ENCODE data around the gene MBNL2. TPM values are rescaled to one million over a fixed set of nuclear protein-coding genes. Genes with fewer than 3 reads are reported as not detected.
A peak's percentile ranks its signal among the peaks of the same experiment; 100 is the strongest.

The MBNL2 gene
- total and polyA plus RNA-seq, 2 experiments from 2014 or later: 27.4 to 97.9 TPM

DNA sequence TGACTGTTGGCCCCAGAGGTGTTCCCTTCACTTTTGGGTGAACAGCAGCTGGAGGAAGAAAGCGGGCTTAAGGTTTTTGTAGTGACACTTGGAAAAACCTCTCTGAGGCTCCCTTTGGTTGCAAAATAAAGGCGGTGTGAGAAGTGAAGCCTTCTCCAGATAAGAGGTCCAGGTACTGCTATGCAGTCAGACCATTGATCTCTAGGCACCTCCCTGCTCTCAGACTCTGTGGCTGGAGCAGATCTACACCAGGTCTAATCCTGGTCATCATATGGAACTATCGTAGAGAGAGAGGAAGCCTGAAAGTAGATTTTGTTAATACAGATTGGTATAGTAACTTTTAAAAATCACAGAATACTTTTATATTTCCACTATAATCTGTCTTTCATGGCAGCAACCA is 47.5 kb downstream of the MBNL2 start:
- Histone ChIP-seq H2AFZ (no peak overlapping the region), H3K9me3 (ENCODE audit: low read depth) (no peaks in the 10 kb centered on the region), H3K79me2 (peaks cover 98% of the 10 kb centered on the region), H3K4me3 (no peak overlapping the region), H3K4me1 (ENCODE audit: insufficient read depth) (peaks cover 18% of the 10 kb centered on the region), H3K27me3 (no peaks in the 10 kb centered on the region), H3K9me2 (replicated peaks; ENCODE audit: insufficient read depth) (no peaks in the 10 kb centered on the region), H3K27ac (no peak overlapping the region), H4K20me1 (ENCODE audit: insufficient read depth, poor library complexity, severe bottlenecking) (peaks cover 24% of the 10 kb centered on the region), H3K36me3 (replicated peaks; ENCODE audit: insufficient read depth, low read depth) (no peaks in the 10 kb centered on the region), H3K4me2 (no peak overlapping the region)
- 91% methylated on average over 3 of the region's 3 CpGs for WGBS (ENCODE audit: low lambda C conversion rate, missing lambda C conversion rate)
- no peak for DNase-seq (ENCODE audit: low spot score)
- TF ChIP-seq EZH2 (IDR thresholded peaks at IDR 0.05; ENCODE audit: borderline replicate concordance) (no peak), EZH2phosphoT487 (IDR thresholded peaks at IDR 0.05; ENCODE audit: low read depth, severe bottlenecking, unreplicated experiment) (no peak)
- TF ChIP-seq, protein P1, sequence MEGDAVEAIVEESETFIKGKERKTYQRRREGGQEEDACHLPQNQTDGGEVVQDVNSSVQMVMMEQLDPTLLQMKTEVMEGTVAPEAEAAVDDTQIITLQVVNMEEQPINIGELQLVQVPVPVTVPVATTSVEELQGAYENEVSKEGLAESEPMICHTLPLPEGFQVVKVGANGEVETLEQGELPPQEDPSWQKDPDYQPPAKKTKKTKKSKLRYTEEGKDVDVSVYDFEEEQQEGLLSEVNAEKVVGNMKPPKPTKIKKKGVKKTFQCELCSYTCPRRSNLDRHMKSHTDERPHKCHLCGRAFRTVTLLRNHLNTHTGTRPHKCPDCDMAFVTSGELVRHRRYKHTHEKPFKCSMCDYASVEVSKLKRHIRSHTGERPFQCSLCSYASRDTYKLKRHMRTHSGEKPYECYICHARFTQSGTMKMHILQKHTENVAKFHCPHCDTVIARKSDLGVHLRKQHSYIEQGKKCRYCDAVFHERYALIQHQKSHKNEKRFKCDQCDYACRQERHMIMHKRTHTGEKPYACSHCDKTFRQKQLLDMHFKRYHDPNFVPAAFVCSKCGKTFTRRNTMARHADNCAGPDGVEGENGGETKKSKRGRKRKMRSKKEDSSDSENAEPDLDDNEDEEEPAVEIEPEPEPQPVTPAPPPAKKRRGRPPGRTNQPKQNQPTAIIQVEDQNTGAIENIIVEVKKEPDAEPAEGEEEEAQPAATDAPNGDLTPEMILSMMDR (IDR thresholded peaks at IDR 0.05; ENCODE audit: poor library complexity): no peak

DNA sequence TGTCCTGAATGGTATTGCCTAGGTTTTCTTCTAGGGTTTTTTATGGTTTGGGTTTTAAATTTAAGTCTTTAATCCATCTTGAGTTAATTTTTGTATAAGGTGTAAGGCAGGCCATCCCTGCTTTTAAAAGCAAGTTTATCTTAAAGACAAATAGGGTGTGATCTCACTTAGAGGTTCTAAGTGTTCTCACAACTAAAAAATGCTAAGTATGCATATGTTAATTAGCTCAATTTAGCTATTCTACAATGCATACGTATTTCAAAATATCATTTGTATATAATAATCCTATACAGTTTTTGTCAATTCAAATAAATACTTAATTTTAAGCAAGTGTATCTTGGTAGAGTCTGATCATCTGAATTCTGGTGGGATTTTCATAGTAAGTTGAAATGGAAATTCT is 50.4 kb downstream of the MBNL2 start:
- no peak for DNase-seq (ENCODE audit: low spot score)
- TF ChIP-seq EZH2phosphoT487 (IDR thresholded peaks at IDR 0.05; ENCODE audit: low read depth, severe bottlenecking, unreplicated experiment) (no peak), EZH2 (IDR thresholded peaks at IDR 0.05; ENCODE audit: borderline replicate concordance) (no peak)
- TF ChIP-seq, protein P1 (IDR thresholded peaks at IDR 0.05; ENCODE audit: poor library complexity): no peak
- Histone ChIP-seq H3K4me2 (no peak overlapping the region), H3K9me3 (ENCODE audit: low read depth) (no peaks in the 10 kb centered on the region), H4K20me1 (ENCODE audit: insufficient read depth, poor library complexity, severe bottlenecking) (peaks cover 15% of the 10 kb centered on the region), H3K9me2 (replicated peaks; ENCODE audit: insufficient read depth) (no peaks in the 10 kb centered on the region), H3K4me3 (no peak overlapping the region), H3K4me1 (ENCODE audit: insufficient read depth) (peaks cover 32% of the 10 kb centered on the region), H2AFZ (no peak overlapping the region), H3K27me3 (no peaks in the 10 kb centered on the region), H3K36me3 (replicated peaks; ENCODE audit: insufficient read depth, low read depth) (no peaks in the 10 kb centered on the region), H3K27ac (no peak overlapping the region), H3K79me2 (peaks cover 87% of the 10 kb centered on the region)
- 84% methylated on average over 1 of the region's 1 CpG for WGBS (ENCODE audit: low lambda C conversion rate, missing lambda C conversion rate)

DNA sequence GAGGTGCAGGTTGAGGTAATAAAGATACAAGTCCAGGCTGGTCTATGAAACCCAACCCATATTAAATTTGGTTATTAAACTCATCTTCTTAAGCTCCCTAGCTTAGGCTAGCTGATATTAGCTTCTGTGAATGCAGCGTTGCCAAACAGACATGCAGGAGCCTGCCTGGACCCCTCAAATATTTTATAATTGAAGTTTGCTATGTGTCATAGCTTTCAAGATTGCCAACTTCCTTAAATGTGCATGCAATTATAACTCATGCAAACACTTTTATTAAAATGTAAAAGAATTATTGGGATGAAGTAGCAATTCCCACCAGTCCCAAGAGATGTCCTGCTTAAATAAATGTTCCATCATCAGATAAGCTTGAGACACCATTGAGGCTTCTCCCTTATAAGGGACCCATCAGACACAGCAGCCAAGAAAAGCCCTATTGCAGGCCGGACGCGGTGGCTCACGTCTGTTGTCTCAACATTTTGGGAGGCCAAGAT is 51.3 kb downstream of the MBNL2 start:
- Histone ChIP-seq H3K4me2 (no peak overlapping the region), H3K9me3 (ENCODE audit: low read depth) (no peaks in the 10 kb centered on the region), H3K27ac (peak overlapping the region; percentile 62), H4K20me1 (ENCODE audit: insufficient read depth, poor library complexity, severe bottlenecking) (peaks cover 15% of the 10 kb centered on the region), H3K27me3 (no peaks in the 10 kb centered on the region), H3K4me1 (ENCODE audit: insufficient read depth) (peaks cover 30% of the 10 kb centered on the region), H3K4me3 (no peak overlapping the region), H3K79me2 (peaks cover 87% of the 10 kb centered on the region), H3K9me2 (replicated peaks; ENCODE audit: insufficient read depth) (no peaks in the 10 kb centered on the region), H3K36me3 (replicated peaks; ENCODE audit: insufficient read depth, low read depth) (no peaks in the 10 kb centered on the region), H2AFZ (no peak overlapping the region)
- no peak for DNase-seq (ENCODE audit: low spot score)
- no peak for TF ChIP-seq EZH2phosphoT487 (IDR thresholded peaks at IDR 0.05; ENCODE audit: low read depth, severe bottlenecking, unreplicated experiment)
- TF ChIP-seq, protein P1 (IDR thresholded peaks at IDR 0.05; ENCODE audit: poor library complexity): no peak
- no peak for TF ChIP-seq EZH2 (IDR thresholded peaks at IDR 0.05; ENCODE audit: borderline replicate concordance)
- 86% methylated on average over 5 of the region's 5 CpGs for WGBS (ENCODE audit: low lambda C conversion rate, missing lambda C conversion rate)
